COR-L47 (cell line): ENCODE data around the gene EFNB3.
A peak's percentile ranks its signal among the peaks of the same experiment; 100 is the strongest.

ENCODE experiments used
- DNase-seq: peaks from one replicate; lab custom pipeline; 2025; lab: John Stamatoyannopoulos, UW

Gene EFNB3

DNA sequence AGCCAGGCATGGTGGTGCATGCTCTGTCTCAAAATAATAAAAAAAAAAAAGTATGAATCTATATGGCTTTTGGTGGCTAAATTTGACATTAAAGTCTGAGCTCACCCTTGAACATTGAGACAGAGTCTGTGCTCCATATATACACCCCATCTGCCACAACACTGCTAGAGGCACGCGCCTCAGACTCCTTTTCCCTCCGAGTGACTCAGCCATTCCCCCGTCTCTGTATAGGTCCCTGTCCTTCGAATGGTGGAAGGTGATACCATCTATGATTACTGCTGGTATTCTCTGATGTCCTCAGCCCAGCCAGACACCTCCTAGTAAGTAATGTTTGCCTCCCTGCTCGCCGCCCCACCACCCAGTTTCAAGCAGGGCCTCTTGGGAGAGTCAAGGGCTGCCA lies 4.5 kb upstream of the EFNB3 start:
- DNase-seq: no peak

DNA sequence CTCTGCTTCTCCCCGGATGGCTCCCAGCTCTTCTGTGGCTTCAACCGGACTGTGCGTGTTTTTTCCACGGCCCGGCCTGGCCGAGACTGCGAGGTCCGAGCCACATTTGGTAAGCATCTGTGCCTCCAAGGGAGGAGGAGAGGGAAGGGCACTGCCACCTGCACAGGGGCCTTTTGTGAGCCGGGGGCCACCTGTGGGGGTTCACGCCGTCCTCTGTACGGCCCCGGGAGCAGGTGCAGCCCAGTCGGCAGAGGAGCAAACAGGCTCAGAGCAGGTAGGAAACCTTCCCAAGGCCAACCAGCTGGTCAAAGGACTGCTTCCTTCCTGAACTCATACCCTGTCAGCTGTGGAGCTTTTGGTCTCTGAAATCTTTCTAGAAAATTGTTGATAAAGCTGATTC lies 3.3 kb upstream of the EFNB3 start:
- no peak for DNase-seq

DNA sequence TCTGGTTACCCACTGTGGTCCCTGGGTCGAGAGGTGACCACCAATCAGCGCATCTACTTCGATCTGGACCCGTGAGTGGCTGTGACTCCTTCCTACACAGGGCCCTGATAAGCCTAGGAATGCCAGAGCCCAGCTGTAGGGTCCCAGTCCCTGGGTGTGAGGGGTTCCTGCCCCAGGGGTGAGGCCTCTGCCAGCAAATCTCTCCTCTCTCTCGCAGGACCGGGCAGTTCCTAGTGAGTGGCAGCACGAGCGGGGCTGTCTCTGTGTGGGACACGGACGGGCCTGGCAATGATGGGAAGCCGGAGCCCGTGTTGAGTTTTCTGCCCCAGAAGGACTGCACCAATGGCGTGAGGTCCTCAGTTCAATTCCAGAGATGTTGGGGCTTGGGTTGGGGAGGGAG lies 2.2 kb upstream of the EFNB3 start:
- no peak for DNase-seq

DNA sequence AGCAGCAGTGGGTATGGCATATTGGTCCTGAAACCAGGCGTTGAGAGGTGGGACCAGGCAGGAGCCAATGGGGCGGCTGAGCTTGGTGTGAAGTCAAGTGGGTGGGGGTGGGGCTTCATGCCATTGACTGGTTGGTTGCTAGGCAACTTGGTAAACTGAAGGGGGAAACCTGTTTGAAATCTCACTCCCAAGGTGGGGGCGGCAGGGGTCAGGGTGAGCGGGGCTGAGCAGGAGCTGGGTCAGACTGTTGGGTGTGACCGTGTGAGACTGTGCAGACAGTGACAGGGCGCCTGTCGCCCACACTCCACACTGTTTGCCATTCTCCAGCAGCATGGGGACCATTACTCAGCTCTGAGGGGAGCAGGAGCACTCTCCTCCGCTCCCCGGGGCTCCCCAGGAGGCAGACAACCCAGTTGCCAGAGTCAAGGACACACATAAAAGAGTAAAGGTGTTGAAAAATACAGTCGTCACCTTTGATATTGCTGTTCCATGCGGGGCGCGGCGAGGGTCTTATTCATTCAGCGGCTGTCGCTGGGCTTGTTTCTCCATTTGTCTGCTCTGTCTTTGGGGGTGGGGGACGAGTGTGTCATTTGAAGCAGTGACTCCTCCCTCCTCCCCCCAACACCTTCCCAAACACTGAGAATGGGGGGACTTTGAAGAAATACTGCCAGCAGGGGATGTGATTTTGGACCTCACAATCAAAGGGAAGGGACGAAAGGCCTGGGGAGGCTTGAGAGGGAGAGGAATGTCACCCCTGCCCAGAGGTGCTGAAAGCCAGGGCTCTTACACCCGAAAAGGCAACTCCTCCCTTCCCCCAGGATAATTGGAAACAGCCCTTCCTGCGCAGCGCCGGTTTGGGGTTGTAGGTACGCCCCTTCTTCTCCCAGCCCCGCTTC lies 1.2 kb upstream of the EFNB3 start:
- peak; percentile 53 for DNase-seq

DNA sequence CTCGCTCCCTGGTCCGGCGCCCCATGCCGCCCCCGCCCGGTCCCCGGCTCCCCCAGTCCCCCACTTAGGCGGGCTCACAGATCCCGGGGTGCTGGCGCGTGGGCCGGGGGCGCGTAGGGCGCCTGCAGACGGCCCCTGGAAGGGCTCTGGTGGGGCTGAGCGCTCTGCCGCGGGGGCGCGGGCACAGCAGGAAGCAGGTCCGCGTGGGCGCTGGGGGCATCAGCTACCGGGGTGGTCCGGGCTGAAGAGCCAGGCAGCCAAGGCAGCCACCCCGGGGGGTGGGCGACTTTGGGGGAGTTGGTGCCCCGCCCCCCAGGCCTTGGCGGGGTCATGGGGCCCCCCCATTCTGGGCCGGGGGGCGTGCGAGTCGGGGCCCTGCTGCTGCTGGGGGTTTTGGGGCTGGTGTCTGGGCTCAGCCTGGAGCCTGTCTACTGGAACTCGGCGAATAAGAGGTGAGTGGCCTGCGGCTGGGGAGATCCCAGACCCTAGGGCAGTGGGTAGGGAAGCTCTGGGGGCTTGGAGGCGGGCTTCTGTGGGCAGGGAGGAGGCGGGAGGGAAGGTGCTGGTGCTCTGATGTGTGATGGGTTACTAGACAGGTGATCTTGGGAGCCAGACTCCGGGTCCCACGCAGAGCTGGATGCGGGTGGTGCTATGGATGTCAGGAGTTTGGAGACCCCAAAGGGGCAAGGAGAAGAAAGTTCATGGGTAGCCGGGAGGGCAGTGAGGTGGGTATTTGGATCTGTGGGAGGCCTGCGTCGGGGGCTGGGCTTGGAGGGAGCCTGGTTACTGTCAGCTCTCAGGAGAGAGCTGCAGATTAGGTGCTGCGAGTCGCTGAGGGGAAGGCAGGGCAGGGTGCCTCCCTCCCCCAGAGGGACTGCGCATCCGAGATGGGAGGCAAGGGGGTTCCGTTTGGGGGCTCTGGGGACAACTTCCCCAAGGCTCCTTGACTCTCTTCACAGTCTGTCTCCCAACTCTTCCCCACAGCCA lies 560 bp downstream of the EFNB3 start:
- DNase-seq: no peak

DNA sequence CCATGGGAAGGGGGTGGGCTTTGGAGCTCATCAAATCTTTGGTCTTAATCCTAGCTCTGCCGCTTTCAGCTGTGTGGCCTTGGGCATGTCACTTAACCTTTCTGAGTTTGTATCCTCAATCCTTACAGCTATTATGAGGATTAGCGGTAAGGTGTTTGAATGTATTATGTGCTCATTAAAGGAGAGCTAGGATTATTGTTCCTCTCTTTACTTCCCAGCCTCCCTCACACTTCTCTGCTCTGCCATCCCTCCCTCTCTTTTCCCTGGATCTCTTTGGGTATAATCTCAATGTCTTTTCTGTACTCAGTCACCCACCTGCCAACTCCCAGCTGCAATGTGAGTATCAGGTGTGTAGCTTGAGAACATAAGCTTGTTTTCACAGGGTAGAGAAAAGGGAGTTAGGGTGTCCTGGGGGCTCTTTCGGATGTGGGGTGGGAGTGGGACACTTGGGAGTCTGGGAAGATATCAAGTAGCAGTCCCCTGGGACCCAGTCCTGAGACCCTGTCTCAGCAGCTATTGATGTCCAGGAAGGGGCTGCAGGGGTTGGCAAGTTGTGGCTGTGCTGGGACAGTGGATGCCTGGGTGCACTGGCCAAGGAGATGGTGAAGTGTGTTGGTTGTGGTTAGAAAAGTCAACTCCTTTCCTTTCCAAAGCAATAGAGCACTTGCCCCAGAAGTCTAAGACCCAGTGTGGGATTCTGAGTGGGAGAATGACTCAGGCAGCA lies 1.8 kb downstream of the EFNB3 start:
- DNase-seq: no peak

DNA sequence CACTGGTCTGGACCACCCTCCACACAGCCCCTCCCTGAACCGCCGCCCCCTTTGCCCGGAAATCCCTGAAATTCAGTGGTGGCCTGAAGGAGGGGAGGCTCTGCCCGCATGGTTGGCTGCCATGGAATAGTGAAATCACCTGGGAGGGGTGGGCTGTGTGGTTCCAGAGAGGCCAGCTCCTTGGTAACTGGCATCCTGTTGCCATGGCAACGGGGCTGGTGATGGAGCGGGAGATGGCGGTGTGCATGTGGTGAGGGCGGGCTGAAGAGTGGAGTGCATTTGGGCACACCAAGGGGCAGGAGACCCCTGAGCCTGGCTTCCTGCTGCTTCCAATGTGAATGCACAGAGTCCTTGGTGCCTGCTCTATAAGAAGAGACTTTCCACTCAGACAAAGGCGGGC lies 2.4 kb downstream of the EFNB3 start:
- DNase-seq: peak; percentile 6

DNA sequence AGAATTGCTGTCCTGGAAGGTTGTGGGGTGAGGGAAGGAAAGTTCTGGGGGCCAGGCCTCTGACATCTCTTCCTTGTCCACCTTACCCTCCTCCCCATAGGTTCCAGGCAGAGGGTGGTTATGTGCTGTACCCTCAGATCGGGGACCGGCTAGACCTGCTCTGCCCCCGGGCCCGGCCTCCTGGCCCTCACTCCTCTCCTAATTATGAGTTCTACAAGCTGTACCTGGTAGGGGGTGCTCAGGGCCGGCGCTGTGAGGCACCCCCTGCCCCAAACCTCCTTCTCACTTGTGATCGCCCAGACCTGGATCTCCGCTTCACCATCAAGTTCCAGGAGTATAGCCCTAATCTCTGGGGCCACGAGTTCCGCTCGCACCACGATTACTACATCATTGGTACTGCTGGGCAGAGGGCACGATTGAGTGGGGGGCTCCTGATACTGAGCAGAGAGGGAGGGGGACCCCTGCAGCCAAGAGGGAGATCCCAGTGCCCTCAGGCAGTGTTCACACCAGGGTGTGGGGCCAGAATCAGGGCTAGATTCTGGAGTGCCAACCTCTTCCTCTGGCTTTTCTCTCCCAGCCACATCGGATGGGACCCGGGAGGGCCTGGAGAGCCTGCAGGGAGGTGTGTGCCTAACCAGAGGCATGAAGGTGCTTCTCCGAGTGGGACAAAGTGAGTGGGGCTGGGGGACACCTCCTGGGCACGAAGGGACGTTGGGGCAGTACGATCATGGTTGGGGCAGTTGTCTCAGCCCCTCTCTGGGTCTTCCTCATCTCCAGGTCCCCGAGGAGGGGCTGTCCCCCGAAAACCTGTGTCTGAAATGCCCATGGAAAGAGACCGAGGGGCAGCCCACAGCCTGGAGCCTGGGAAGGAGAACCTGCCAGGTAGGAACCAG lies 3.1 kb downstream of the EFNB3 start:
- no peak for DNase-seq

DNA sequence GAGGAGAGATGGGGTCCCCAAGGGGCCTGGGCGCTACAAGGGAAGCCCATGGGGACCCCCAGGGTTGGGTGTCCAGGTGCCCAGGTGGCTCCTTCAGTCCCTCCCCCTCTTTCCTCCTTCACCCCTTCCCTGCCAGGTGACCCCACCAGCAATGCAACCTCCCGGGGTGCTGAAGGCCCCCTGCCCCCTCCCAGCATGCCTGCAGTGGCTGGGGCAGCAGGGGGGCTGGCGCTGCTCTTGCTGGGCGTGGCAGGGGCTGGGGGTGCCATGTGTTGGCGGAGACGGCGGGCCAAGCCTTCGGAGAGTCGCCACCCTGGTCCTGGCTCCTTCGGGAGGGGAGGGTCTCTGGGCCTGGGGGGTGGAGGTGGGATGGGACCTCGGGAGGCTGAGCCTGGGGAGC lies 4.0 kb downstream of the EFNB3 start:
- DNase-seq: no peak

DNA sequence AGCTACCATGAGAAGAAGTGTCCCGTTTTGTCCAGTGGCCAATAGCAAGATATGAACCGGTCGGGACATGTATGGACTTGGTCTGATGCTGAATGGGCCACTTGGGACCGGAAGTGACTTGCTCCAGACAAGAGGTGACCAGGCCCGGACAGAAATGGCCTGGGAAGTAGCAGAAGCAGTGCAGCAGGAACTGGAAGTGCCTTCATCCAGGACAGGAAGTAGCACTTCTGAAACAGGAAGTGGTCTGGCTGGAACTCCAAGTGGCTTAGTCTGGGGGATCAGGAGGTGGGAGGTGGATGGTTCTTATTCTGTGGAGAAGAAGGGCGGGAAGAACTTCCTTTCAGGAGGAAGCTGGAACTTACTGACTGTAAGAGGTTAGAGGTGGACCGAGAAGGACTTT lies 5.3 kb downstream of the EFNB3 start:
- no peak for DNase-seq

DNA sequence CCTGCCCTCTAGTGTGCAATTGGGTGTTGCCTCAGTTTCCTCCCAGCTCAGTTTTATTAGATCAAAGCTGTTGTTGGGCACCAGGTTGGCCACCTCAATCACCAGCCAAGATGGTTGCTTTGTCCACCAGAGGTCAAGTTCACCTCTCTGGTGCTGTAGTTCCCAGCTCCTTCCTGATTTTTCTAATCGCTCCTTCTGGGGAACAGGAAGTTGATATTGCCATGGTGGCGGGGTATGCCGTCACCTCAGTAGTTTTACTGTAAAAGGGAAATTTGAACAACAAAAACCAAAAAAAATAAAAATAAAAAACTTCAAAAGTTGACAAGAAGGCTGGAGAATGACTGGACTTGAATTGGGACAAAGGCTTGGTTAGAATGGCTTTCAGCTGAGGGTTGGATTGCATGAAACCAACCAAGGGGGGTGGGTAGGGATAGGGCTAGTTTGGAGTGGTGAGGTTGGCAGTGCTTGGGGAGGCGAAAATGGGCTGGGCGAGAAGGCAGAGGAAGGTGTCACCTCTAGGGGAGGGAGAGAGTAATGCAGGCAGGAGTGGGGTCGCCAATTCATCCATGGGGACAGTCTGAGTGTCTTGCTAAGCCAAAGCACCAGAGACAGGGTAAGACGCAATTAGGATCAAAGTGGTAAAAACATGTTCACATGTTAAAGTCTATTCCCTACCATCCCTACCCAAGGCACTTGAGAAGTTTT lies 6.2 kb downstream of the EFNB3 start:
- DNase-seq: no peak

DNA sequence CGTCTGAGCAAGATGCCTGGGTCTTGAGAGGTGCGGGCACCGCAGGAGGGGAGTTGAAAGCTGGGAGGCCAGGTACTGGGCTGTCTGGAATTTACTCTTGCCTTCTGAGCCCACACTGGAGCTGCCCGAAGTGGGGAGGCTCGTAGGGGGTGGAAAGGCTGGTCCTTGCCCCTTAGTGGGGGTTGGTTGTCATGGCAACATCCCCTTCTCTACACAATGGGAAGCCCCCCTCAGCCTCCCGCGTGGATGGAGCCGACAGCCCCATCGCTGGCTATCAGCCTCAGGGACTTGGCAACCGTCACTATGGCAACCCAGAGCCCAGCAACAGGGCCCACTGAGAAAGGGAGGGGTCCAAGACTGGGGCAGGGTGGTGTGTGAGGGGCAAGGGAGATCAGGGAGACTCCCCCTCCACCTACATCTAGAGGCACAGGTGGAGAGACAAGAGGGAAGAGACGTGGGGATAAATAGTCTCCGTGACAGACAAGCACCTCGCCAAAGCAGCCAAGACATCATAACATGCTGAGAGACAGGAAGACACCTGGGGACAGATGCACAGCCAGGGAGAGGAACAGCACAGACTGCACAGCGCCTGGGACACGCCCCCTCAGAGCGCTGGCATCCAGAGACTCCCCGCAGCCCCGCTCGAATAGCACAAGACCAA lies 7.2 kb downstream of the EFNB3 start:
- peak; percentile 41 for DNase-seq

DNA sequence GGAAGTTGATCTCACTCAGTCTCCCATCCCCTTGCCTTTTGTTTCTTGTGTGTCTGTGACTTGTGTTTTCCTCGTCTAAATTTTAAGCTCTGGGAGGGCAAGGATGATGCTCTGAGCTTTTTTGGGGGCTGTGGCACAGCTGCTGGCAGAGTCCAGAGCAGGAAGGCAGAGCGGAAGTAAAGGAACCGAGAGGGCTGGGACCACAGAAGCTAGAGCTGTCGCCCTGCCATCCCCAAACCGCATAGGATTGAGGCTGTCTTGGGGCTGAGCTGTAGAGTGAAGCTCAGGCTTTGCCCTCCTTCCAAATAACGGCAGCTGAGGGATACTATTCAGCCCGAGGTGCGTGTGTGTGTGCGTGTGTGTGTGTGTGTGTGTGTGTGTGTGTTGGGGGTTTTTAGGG lies 8.8 kb downstream of the EFNB3 start:
- no peak for DNase-seq

DNA sequence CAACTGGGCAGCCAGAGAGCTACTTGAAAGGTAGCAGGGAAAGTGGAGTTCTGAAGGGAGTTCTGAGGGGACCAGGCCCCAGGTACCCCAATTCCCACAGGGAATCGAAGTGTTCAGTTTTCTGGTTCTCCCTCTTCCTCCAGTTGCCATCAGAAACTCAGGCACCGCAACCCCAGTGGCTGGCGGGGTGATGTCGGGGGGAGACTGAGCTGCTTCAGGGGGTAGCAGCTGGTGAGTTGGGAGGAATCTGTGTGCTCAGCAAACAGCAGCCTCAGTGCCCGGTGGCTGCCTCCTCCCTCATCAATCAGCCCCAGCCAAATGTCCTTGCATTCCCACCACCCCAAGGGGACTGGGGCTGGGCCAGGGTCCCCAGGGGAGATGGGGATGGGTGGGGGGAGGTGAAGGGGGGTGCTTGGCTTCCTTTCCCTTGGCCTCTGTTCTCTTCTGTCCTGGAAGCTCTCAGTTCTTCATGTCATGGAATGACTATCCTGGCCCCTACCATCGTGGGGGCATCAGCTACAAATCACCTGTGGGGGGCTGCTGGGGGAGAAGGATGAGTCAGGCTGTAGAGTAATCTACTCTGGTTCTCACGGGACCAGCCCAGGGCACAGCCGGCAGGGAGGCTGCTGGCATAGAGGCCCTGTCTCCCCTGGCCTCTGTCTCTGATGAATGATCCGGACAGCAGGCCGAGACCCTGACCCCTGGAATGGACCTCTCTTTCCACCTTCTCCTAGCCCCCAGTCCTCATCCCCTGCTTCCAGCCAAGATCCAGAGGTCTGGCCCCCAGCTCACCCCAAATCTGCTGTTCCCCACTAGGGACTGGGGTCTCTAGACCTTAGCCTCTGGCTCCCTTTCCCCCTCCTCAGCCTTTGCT lies 10.0 kb downstream of the EFNB3 start:
- no peak for DNase-seq

DNA sequence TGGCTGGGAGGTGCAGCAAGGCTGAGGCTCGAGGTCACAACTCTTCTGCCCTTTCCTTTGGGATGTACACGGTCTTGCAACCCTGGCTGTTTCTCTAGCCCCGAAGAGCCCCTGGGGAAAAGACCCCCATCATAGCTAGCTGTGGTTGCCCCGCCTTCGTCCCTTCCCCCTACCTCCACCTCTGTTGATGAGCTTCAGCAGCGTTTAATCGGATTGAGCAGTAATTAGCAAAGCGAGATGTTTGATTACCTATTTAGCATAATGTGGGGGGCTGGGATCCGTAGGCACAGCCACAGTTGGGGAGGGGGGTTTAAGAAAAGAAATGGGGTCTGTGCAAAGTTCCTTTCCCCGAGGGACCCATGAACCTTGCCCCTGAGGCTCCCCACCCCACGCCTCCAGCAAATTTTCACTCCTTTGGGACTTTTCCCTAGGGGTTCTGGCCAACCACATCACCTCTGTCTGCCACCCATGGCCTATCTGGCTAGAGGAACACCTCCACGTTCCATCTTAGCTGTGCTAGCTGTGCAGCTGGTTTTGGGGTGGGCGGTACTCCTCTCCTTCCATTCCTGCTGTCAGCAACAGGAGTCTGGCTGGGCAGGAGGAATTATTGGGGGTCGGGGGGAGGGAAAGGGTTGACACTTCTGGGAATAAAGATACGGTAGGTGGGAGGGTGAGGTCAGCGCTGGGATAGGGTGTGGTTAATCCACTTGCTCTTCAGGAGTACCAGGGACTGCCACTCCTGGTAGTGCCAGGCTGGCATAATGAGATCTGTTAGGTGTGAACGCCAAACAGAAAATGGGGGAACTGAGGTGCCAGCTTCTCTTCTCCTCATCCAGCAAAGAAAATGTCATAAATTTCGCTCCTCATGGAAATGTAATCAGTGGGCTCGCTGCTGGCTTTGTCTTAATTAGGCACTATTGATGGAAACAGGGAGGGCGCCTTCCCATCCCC lies 11.2 kb downstream of the EFNB3 start:
- no peak for DNase-seq

DNA sequence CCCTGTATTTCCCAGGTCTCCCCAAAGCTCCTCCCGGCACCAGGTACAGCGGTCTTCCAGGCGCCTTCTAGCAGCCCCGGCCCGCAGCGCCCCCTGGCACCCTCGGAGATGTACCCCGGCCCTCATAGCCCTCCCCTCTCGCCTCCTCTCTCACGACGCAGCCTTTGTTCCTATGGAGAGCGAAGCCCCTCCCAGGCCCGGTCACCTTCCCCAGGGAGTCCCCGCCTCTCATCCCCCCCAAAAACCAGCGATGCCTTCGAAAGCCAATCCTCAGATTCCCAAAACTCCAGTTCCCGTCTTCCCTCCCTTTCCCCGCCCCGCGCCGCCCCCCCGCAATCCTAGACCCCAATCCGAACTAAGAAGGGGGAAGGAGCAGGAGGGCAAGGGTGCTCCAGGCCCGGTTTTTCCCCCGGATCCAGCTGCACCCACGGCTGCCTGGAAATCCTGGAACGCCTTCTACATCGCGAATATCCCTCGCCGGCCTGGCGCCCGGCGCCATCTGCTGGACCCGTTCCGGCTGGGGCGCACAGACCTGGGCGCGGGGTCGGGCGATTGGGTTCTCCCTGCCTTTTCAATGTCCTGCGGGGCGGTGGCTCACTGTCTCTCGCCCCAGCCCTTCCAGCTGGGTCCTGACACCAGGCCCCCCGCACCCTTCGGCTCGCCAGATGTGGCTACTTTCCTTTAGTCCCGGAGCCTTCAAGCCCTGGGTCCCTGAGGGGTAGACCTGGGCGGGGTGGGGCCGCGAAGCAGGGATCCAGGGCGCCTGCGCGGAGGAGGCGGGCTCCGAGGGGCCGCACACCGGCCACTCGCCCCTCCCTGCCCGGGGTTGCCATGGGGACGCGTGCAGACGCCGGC lies 12.1 kb downstream of the EFNB3 start, which contains the start of gene DNAH2:
Gene DNAH2 (plus strand): TSS at position 844 of the 855 bp plus-strand sequence. CDS start 1,991 bp downstream, outside the sequence.
- peak; percentile 76 for DNase-seq
